ENCODE results near the gene APLP2. TPM values are rescaled to one million over a fixed set of nuclear protein-coding genes. Genes with fewer than 3 reads are reported as not detected.
A peak's percentile ranks its signal among the peaks of the same experiment; 100 is the strongest.

Gene APLP2
- total and polyA plus RNA-seq, 3 donors from 2014 or later: 105 to 159 (median 130) TPM

- H3K9me3 ChIP-seq: no peaks in the 10 kb centered on the region
- DNase-seq: no peak
- no peak overlapping the region for H3K27ac ChIP-seq
- H3K4me1 ChIP-seq: no peaks in the 10 kb centered on the region
- no peaks in the 10 kb centered on the region for H3K27me3 ChIP-seq
- H3K36me3 ChIP-seq (ENCODE audit: low read depth, missing control alignments): no peaks in the 10 kb centered on the region
- no peak overlapping the region for H3K4me3 ChIP-seq
- 68 to 78% methylated on average over 15 of the region's 15 CpGs for WGBS, 2 donors
- intact Hi-C loops (cut with DNase I; ENCODE audit: low total_unique reads): no loop called here
- TF ChIP-seq POLR2A (IDR thresholded peaks at IDR 0.05) (no peak), CTCF (IDR thresholded peaks at IDR 0.05) (no peak)
Observed at GRCh38 chr11:130145975-130146776, 76.5 kb downstream of the APLP2 start.

GRCh38 chr11:130146796-130147195 is 77.1 kb downstream of the APLP2 start:
- TF ChIP-seq CTCF (IDR thresholded peaks at IDR 0.05) (no peak), POLR2A (IDR thresholded peaks at IDR 0.05) (no peak)
- Histone ChIP-seq H3K27me3 (no peaks in the 10 kb centered on the region), H3K4me1 (no peaks in the 10 kb centered on the region), H3K4me3 (no peak overlapping the region), H3K36me3 (ENCODE audit: low read depth, missing control alignments) (no peaks in the 10 kb centered on the region), H3K9me3 (no peaks in the 10 kb centered on the region), H3K27ac (no peak overlapping the region)
- intact Hi-C loops (cut with DNase I; ENCODE audit: low total_unique reads): no loop called here
- WGBS, 2 donors: 61 to 77% methylated on average over 5 of the region's 5 CpGs
- DNase-seq: peak; percentile 34

- WGBS, 2 donors: 92% methylated on average over 12 of the region's 12 CpGs
- no peak overlapping the region for H3K4me3 ChIP-seq
- no peaks in the 10 kb centered on the region for H3K27me3 ChIP-seq
- TF ChIP-seq POLR2A (IDR thresholded peaks at IDR 0.05) (no peak), CTCF (IDR thresholded peaks at IDR 0.05) (no peak)
- no peaks in the 10 kb centered on the region for H3K4me1 ChIP-seq
- H3K27ac ChIP-seq: no peak overlapping the region
- H3K36me3 ChIP-seq (ENCODE audit: low read depth, missing control alignments): no peaks in the 10 kb centered on the region
- intact Hi-C loops (cut with DNase I; ENCODE audit: low total_unique reads): no loop called here
- H3K9me3 ChIP-seq: no peaks in the 10 kb centered on the region
- DNase-seq: no peak
Observed at GRCh38 chr11:130148796-130149326, 79.2 kb downstream of the APLP2 start.

GRCh38 chr11:130150790-130151189 is 81.1 kb downstream of the APLP2 start:
- DNase-seq: no peak
- no peak for TF ChIP-seq POLR2A (IDR thresholded peaks at IDR 0.05)
- TF ChIP-seq CTCF (IDR thresholded peaks at IDR 0.05): no peak
- Histone ChIP-seq H3K36me3 (ENCODE audit: low read depth, missing control alignments) (no peaks in the 10 kb centered on the region), H3K27me3 (no peaks in the 10 kb centered on the region), H3K9me3 (no peaks in the 10 kb centered on the region), H3K4me3 (no peak overlapping the region), H3K4me1 (no peaks in the 10 kb centered on the region), H3K27ac (no peak overlapping the region)
- intact Hi-C loops (cut with DNase I; ENCODE audit: low total_unique reads): no loop called here
- 86 to 94% methylated on average over 7 of the region's 7 CpGs for WGBS, 2 donors

- 63 to 65% methylated on average over 1 of the region's 1 CpG for WGBS, 2 donors
- Histone ChIP-seq H3K36me3 (ENCODE audit: low read depth, missing control alignments) (no peaks in the 10 kb centered on the region), H3K27ac (no peak overlapping the region), H3K4me3 (no peak overlapping the region), H3K27me3 (no peaks in the 10 kb centered on the region), H3K4me1 (no peaks in the 10 kb centered on the region), H3K9me3 (no peaks in the 10 kb centered on the region)
- no peak for DNase-seq
- intact Hi-C loops (cut with DNase I; ENCODE audit: low total_unique reads): no loop called here
- TF ChIP-seq POLR2A (IDR thresholded peaks at IDR 0.05) (no peak), CTCF (IDR thresholded peaks at IDR 0.05) (no peak)
Observed at GRCh38 chr11:130151196-130151595, 81.5 kb downstream of the APLP2 start.

Measured in testis (tissue), 3 donors.